Stimulated activated CD8-positive, alpha-beta memory T cell treated with anti-CD3 and anti-CD28 coated beads, Interleukin-7, amount 100 ng/mL, for 4 hours (primary cell): ENCODE data around the gene FKBP6.
"Not testable (repeated sequence)": the region's sequence is repeated elsewhere in the genome, so short reads cannot be mapped to it uniquely, and the experiment has no call there.

Source experiments
- DNase-seq, 2 donors: peaks; one replicate each; pipeline ENCODE4 v3.0.0-alpha.2; 2020; ENCODE audit warnings: low read depth in 2 of 2

The FKBP6 gene

GRCh38 chr7:73327922-73328321 is at the start of gene FKBP6, which contains the start of gene TRIM50:
Gene FKBP6, plus strand, starts transcription at chr7:73328161. Its CDS starts 268 bp downstream, at chr7:73328429.
Gene TRIM50, minus strand, starts transcription at chr7:73328082. Its CDS starts 3,295 bp downstream, at chr7:73324787.
- DNase-seq = not testable (repeated sequence)

- DNase-seq = not testable (repeated sequence)
Observed at GRCh38 chr7:73297235-73297634, 30.7 kb upstream of the FKBP6 start.

- DNase-seq = not testable (repeated sequence)
Observed at GRCh38 chr7:73297706-73298105, 30.3 kb upstream of the FKBP6 start.

- not testable (repeated sequence) for DNase-seq
Observed at GRCh38 chr7:73299812-73300211, 28.1 kb upstream of the FKBP6 start.

GRCh38 chr7:73301108-73301507 is 26.9 kb upstream of the FKBP6 start:
- not testable (repeated sequence) for DNase-seq

- DNase-seq = not testable (repeated sequence)
Observed at GRCh38 chr7:73302846-73303245, 25.1 kb upstream of the FKBP6 start.

- no peak for DNase-seq
Observed at GRCh38 chr7:73303546-73303945, 24.4 kb upstream of the FKBP6 start.

GRCh38 chr7:73304071-73304470 is 23.9 kb upstream of the FKBP6 start:
- no peak for DNase-seq

GRCh38 chr7:73304612-73305387 is 23.2 kb upstream of the FKBP6 start:
- not testable (repeated sequence) for DNase-seq

GRCh38 chr7:73307436-73307835 is 20.5 kb upstream of the FKBP6 start:
- no peak for DNase-seq

- DNase-seq = no peak
Observed at GRCh38 chr7:73308074-73308664, 19.8 kb upstream of the FKBP6 start.

GRCh38 chr7:73308665-73309214 is 19.2 kb upstream of the FKBP6 start, which contains the start of gene NSUN5:
Gene NSUN5, minus strand, starts transcription at chr7:73308826. Its CDS starts 36 bp downstream, at chr7:73308790.
- DNase-seq = peak; percentile 78 to 84

GRCh38 chr7:73311421-73311820 is 16.5 kb upstream of the FKBP6 start:
- DNase-seq = not testable (repeated sequence)

- DNase-seq = no peak
Observed at GRCh38 chr7:73312831-73313520, 15.0 kb upstream of the FKBP6 start.

- DNase-seq = no peak
Observed at GRCh38 chr7:73313521-73313906, 14.4 kb upstream of the FKBP6 start.

GRCh38 chr7:73314271-73314670 is 13.7 kb upstream of the FKBP6 start:
- DNase-seq = no peak

- no peak for DNase-seq
Observed at GRCh38 chr7:73316521-73316920, 11.4 kb upstream of the FKBP6 start.

- not testable (repeated sequence) for DNase-seq
Observed at GRCh38 chr7:73318656-73319204, 9.2 kb upstream of the FKBP6 start.

- not testable (repeated sequence) for DNase-seq
Observed at GRCh38 chr7:73319541-73319940, 8.4 kb upstream of the FKBP6 start.

GRCh38 chr7:73320009-73320408 is 8.0 kb upstream of the FKBP6 start:
- not testable (repeated sequence) for DNase-seq

GRCh38 chr7:73323434-73324080 is 4.4 kb upstream of the FKBP6 start:
- not testable (repeated sequence) for DNase-seq
